ENCODE data around the gene ALB. TPM values are rescaled to one million over a fixed set of nuclear protein-coding genes. Genes with fewer than 3 reads are reported as not detected.
A peak's percentile ranks its signal among the peaks of the same experiment; 100 is the strongest.

The ALB gene
- total and polyA plus RNA-seq, 2 of the 8 experiments (the other 6 are each of a cell fraction or from before 2014, with no cell fraction given) = 0.12 TPM; not detected in 1

- H3K27ac ChIP-seq (ENCODE audit: low read depth, low read length) = no peak overlapping the region
- peak; percentile 28 for FAIRE-seq
- TF ChIP-seq SP1 (IDR thresholded peaks at IDR 0.05; ENCODE audit: low read depth, low read length) (no peak), BCL11A (IDR thresholded peaks at IDR 0.05; ENCODE audit: low read depth in 2 of 2, low read length in 2 of 2) (no peak), POU5F1 (IDR thresholded peaks at IDR 0.05; ENCODE audit: low read depth, low read length) (no peak), E2F6 (IDR thresholded peaks at IDR 0.05) (peak; percentile 42; the same call in 1 of the 2 replicates), HDAC2 (IDR thresholded peaks at IDR 0.05; ENCODE audit: borderline replicate concordance in 1 of 2, low read depth in 2 of 2, low read length in 2 of 2) (no peak), POLR2A (IDR thresholded peaks at IDR 0.05; ENCODE audit: control extremely low read depth in 1 of 2, low read depth in 2 of 2, low read length in 2 of 2) (no peak), ATF3 (IDR thresholded peaks at IDR 0.05; ENCODE audit: insufficient read depth, low read depth, low read length) (no peak), CEBPB (IDR thresholded peaks at IDR 0.05; ENCODE audit: low read depth, low read length) (no peak), FOSL1 (IDR thresholded peaks at IDR 0.05; ENCODE audit: insufficient read depth, low read depth, low read length) (no peak), MAX (IDR thresholded peaks at IDR 0.05) (peak; percentile 66), JUN (IDR thresholded peaks at IDR 0.05; ENCODE audit: low read depth, low read length) (no peak)
Observed at GRCh38 chr4:73450398-73451004, 46.4 kb downstream of the ALB start.

More at GRCh38 chr4:73450398-73451004, 46.4 kb downstream of the ALB start:
- 0 out of 4 replicates have a peak overlapping the region, but pooled peaks of 1 of the 2 experiments have one; percentile 3 for H3K4me2 ChIP-seq (ENCODE audit: insufficient read depth in 1 of 2, low read depth in 2 of 2, low read length in 2 of 2)
- H3K36me3 ChIP-seq (ENCODE audit: control insufficient read depth in 2 of 4, insufficient read depth in 4 of 4, low read length in 3 of 4) = no peaks in the 10 kb centered on the region
- no peak overlapping the region for H2AK5ac ChIP-seq (ENCODE audit: low read depth, low read length)
- H2BK5ac ChIP-seq (ENCODE audit: low read depth, low read length) = peak overlapping the region; percentile 87; the same call in 1 of the 2 replicates
- H3K18ac ChIP-seq (ENCODE audit: extremely low read depth, low read length) = no peak overlapping the region
- peak overlapping the region in 1 of 4 experiments; percentile 16; a peak in 2 of 8 replicates for H3K4me3 ChIP-seq (ENCODE audit: extremely low read depth in 1 of 4, insufficient read depth in 2 of 4, low read depth in 3 of 4, low read length in 4 of 4)
- peak overlapping the region; percentile 1 for H2BK120ac ChIP-seq (replicated peaks; ENCODE audit: low read depth, low read length)
- peak in 1 of 2 experiments; percentile 51 for DNase-seq (ENCODE audit: low read depth in 1 of 2, low spot score in 2 of 2)
- H3K27me3 ChIP-seq (replicated peaks in 1 of 4; ENCODE audit: control insufficient read depth in 3 of 4, extremely low read depth in 1 of 4, insufficient read depth in 3 of 4, low read length in 3 of 4) = no peaks in the 10 kb centered on the region
- 0 out of 2 replicates have a peak overlapping the region, but pooled peaks have one; percentile 45 for H2BK12ac ChIP-seq (ENCODE audit: low read depth, low read length)
- H3K9me3 ChIP-seq (ENCODE audit: insufficient read depth in 2 of 2, low read depth in 1 of 2, low read length in 1 of 2) = no peaks in the 10 kb centered on the region
- no peak overlapping the region for H4K8ac ChIP-seq (ENCODE audit: extremely low read depth, insufficient read depth, low read length)
- peak overlapping the region; percentile 72; the same call in 1 of the 2 replicates for H2BK20ac ChIP-seq (ENCODE audit: low read length)
- H3K79me2 ChIP-seq (ENCODE audit: control insufficient read depth in 1 of 2, insufficient read depth in 2 of 2, low read length in 2 of 2) = no peaks in the 10 kb centered on the region
- no peaks in the 10 kb centered on the region for H3K79me1 ChIP-seq (ENCODE audit: low read depth, low read length)
- H3K9ac ChIP-seq (replicated peaks in 1 of 4; ENCODE audit: extremely low read depth in 1 of 4, low read depth in 3 of 4, low read length in 3 of 4) = no peak overlapping the region
- H4K5ac ChIP-seq (ENCODE audit: insufficient read length, low read depth, low read length) = no peak overlapping the region
- H4K20me1 ChIP-seq (replicated peaks in 1 of 2; ENCODE audit: control insufficient read depth in 1 of 2, insufficient read depth in 2 of 2, low read length in 2 of 2) = no peaks in the 10 kb centered on the region
- H3K4ac ChIP-seq (replicated peaks; ENCODE audit: insufficient read length, low read depth, low read length) = no peak overlapping the region
- 41% methylated on average over 9 of the region's 9 CpGs; no CpG with 5 or more reads in 1 of the 2 experiments for WGBS, 2 experiments (ENCODE audit: extremely low coverage in 1 of 2, insufficient coverage in 1 of 2, insufficient read length in 1 of 2, insufficient replicate concordance in 2 of 2, low coverage in 1 of 2, low lambda C conversion rate in 2 of 2, missing lambda C conversion rate in 1 of 2)
- H3K23me2 ChIP-seq (ENCODE audit: low read depth, low read length) = no peaks in the 10 kb centered on the region
- H2AFZ ChIP-seq (ENCODE audit: low read length) = 0 out of 2 replicates have a peak overlapping the region, but pooled peaks have one; percentile 36
- H3K4me1 ChIP-seq (replicated peaks in 1 of 4; ENCODE audit: control insufficient read depth in 3 of 4, insufficient read depth in 4 of 4, low read length in 3 of 4) = peaks cover 5 to 25% (median 14%) of the 10 kb centered on the region in 4 experiments
- H4K91ac ChIP-seq (replicated peaks; ENCODE audit: insufficient read length, low read length) = peak overlapping the region; percentile 16
- CTCF ChIA-PET (ENCODE audit: partially characterized antibody) = interaction anchor here (1.3 to 2.0 kb wide), 2 partner anchors 12 to 110 kb away, joined by 4 to 9 read pairs; no protein-coding TSS in a partner anchor
- POLR2A ChIA-PET (ENCODE audit: partially characterized antibody) = interaction anchor here (0.8 kb wide), 1 partner anchor 42 kb away, joined by 3 read pairs; no protein-coding TSS in a partner anchor
- H3K56ac ChIP-seq (replicated peaks; ENCODE audit: insufficient read length, low read depth, low read length) = no peak overlapping the region
- H3K23ac ChIP-seq (ENCODE audit: insufficient read length) = no peak overlapping the region
- H2BK15ac ChIP-seq (ENCODE audit: low read length) = no peak overlapping the region
- no peak overlapping the region for H3K14ac ChIP-seq (ENCODE audit: insufficient read length)

Measured in H1 (cell line).